ENCODE results near the gene FER. TPM values are rescaled to one million over a fixed set of nuclear protein-coding genes. Genes with fewer than 3 reads are reported as not detected.

FER gene
- total and polyA plus RNA-seq, 10 of the 15 experiments (the other 5 are each of a cell fraction or from before 2014, with no cell fraction given), result 4.4 to 19.1 (median 9.6) TPM

DNA sequence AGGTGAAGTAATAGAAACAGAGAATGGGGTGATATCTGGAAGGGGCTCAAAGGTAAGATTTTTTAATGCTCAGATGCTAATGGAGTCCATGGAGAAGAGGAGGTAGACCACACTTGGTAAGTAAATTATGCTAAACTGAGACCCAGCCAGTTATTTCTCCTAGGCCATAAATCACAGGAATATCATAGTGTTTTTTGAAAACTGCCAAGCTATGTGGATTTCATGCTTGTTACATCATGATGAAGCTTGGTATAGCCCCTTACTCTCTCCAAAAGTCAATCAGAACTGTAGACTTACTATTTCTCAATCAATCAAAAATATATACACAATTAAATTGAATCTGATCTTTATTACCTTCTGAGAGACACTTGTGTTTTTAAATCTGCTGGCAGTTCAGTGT, 409.2 kb downstream of the FER start:
- Histone ChIP-seq H4K20me1 (ENCODE audit: control insufficient read depth, insufficient read depth) (no peaks in the 10 kb centered on the region), H3K27ac (ENCODE audit: control insufficient read depth, insufficient read depth) (no peak overlapping the region), H3K4me3 (no peak overlapping the region), H3K27me3 (replicated peaks in 1 of 2; ENCODE audit: control insufficient read depth in 2 of 2, insufficient read depth in 2 of 2, low read length in 1 of 2) (no peaks in the 10 kb centered on the region), H3K4me2 (ENCODE audit: control insufficient read depth, insufficient read depth) (no peak overlapping the region), H3K4me1 (ENCODE audit: control insufficient read depth, insufficient read depth, low read length) (peaks cover 7% of the 10 kb centered on the region), H2AFZ (ENCODE audit: control insufficient read depth, low read depth, low read length) (no peak overlapping the region), H3K9ac (ENCODE audit: control insufficient read depth, insufficient read depth, low read length) (no peak overlapping the region), H3K9me3 (replicated peaks; ENCODE audit: control insufficient read depth, insufficient read depth, low read length) (no peaks in the 10 kb centered on the region), H3K36me3 (ENCODE audit: control insufficient read depth in 2 of 2, insufficient read depth in 2 of 2, low read length in 1 of 2) (no peaks in the 10 kb centered on the region), H3K79me2 (ENCODE audit: control insufficient read depth, insufficient read depth, low read length) (no peaks in the 10 kb centered on the region)
- intact Hi-C loops (cut with micrococcal nuclease; ENCODE audit: unreplicated experiment), result loop anchor here (10.0 kb wide), 1 partner anchor 472 kb away; no protein-coding TSS in a partner anchor
- BruUV-seq (replicated peaks), result no TSS peak
- in situ Hi-C loops (cut with MboI), result no loop called here
- RAD21 ChIA-PET (ENCODE audit: unreplicated experiment), result no interaction called here
- SMC1A ChIA-PET (ENCODE audit: uncharacterized antibody, unreplicated experiment), result interaction anchor here (1.3 to 2.7 kb wide), 2 partner anchors 13 to 16 kb away, joined by 3 to 9 read pairs; no protein-coding TSS in a partner anchor
- POLR2A ChIA-PET, result interaction anchor here (0.6 kb wide), 1 partner anchor 213 kb away, joined by 5 read pairs; no protein-coding TSS in a partner anchor
- ATAC-seq, result no peak
- no peak for DNase-seq (ENCODE audit: low read depth, low spot score)
- FAIRE-seq, result no peak
- CTCF ChIA-PET, result no interaction called here
- TF ChIP-seq, protein P1, sequence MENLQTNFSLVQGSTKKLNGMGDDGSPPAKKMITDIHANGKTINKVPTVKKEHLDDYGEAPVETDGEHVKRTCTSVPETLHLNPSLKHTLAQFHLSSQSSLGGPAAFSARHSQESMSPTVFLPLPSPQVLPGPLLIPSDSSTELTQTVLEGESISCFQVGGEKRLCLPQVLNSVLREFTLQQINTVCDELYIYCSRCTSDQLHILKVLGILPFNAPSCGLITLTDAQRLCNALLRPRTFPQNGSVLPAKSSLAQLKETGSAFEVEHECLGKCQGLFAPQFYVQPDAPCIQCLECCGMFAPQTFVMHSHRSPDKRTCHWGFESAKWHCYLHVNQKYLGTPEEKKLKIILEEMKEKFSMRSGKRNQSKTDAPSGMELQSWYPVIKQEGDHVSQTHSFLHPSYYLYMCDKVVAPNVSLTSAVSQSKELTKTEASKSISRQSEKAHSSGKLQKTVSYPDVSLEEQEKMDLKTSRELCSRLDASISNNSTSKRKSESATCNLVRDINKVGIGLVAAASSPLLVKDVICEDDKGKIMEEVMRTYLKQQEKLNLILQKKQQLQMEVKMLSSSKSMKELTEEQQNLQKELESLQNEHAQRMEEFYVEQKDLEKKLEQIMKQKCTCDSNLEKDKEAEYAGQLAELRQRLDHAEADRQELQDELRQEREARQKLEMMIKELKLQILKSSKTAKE (IDR thresholded peaks at IDR 0.05; ENCODE audit: low read depth, poor library complexity, severe bottlenecking), result no peak
- no peak for TF ChIP-seq NFIC (IDR thresholded peaks at IDR 0.05; ENCODE audit: low read depth, low read length)
- TF ChIP-seq, protein P2, sequence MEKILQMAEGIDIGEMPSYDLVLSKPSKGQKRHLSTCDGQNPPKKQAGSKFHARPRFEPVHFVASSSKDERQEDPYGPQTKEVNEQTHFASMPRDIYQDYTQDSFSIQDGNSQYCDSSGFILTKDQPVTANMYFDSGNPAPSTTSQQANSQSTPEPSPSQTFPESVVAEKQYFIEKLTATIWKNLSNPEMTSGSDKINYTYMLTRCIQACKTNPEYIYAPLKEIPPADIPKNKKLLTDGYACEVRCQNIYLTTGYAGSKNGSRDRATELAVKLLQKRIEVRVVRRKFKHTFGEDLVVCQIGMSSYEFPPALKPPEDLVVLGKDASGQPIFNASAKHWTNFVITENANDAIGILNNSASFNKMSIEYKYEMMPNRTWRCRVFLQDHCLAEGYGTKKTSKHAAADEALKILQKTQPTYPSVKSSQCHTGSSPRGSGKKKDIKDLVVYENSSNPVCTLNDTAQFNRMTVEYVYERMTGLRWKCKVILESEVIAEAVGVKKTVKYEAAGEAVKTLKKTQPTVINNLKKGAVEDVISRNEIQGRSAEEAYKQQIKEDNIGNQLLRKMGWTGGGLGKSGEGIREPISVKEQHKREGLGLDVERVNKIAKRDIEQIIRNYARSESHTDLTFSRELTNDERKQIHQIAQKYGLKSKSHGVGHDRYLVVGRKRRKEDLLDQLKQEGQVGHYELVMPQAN (conservative IDR thresholded peaks at IDR 0.05), result no peak
- TF ChIP-seq, protein P3, sequence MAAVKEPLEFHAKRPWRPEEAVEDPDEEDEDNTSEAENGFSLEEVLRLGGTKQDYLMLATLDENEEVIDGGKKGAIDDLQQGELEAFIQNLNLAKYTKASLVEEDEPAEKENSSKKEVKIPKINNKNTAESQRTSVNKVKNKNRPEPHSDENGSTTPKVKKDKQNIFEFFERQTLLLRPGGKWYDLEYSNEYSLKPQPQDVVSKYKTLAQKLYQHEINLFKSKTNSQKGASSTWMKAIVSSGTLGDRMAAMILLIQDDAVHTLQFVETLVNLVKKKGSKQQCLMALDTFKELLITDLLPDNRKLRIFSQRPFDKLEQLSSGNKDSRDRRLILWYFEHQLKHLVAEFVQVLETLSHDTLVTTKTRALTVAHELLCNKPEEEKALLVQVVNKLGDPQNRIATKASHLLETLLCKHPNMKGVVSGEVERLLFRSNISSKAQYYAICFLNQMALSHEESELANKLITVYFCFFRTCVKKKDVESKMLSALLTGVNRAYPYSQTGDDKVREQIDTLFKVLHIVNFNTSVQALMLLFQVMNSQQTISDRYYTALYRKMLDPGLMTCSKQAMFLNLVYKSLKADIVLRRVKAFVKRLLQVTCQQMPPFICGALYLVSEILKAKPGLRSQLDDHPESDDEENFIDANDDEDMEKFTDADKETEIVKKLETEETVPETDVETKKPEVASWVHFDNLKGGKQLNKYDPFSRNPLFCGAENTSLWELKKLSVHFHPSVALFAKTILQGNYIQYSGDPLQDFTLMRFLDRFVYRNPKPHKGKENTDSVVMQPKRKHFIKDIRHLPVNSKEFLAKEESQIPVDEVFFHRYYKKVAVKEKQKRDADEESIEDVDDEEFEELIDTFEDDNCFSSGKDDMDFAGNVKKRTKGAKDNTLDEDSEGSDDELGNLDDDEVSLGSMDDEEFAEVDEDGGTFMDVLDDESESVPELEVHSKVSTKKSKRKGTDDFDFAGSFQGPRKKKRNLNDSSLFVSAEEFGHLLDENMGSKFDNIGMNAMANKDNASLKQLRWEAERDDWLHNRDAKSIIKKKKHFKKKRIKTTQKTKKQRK (IDR thresholded peaks at IDR 0.05; ENCODE audit: low read depth, low read length), result no peak
- no peak for TF ChIP-seq NRF1 (conservative IDR thresholded peaks at IDR 0.05; ENCODE audit: low read depth, low read length)
- no peak for TF ChIP-seq JUND (IDR thresholded peaks at IDR 0.05; ENCODE audit: low read depth, low read length)
- no peak for TF ChIP-seq SREBF1 (IDR thresholded peaks at IDR 0.05; ENCODE audit: low read length)
- TF ChIP-seq EGR1 (IDR thresholded peaks at IDR 0.05; ENCODE audit: borderline replicate concordance in 1 of 2, low read depth in 2 of 2, low read length in 2 of 2), result no peak
- TF ChIP-seq RAD21 (IDR thresholded peaks at IDR 0.05; ENCODE audit: insufficient read depth, low read depth, low read length), result no peak
- no peak for TF ChIP-seq TCF7 (IDR thresholded peaks at IDR 0.05; ENCODE audit: borderline replicate concordance)
- no peak for TF ChIP-seq RUNX3 (IDR thresholded peaks at IDR 0.05; ENCODE audit: low read length)
- TF ChIP-seq KDM1A (IDR thresholded peaks at IDR 0.05; ENCODE audit: borderline replicate concordance), result no peak
- no peak for TF ChIP-seq CHD2 (IDR thresholded peaks at IDR 0.05; ENCODE audit: borderline replicate concordance, low read depth, low read length)
- no peak for TF ChIP-seq CBX3 (IDR thresholded peaks at IDR 0.05; ENCODE audit: borderline replicate concordance, low read depth)
- no peak for TF ChIP-seq POLR2AphosphoS2 (IDR thresholded peaks at IDR 0.05; ENCODE audit: low read depth, low read length)
- TF ChIP-seq, protein P4, sequence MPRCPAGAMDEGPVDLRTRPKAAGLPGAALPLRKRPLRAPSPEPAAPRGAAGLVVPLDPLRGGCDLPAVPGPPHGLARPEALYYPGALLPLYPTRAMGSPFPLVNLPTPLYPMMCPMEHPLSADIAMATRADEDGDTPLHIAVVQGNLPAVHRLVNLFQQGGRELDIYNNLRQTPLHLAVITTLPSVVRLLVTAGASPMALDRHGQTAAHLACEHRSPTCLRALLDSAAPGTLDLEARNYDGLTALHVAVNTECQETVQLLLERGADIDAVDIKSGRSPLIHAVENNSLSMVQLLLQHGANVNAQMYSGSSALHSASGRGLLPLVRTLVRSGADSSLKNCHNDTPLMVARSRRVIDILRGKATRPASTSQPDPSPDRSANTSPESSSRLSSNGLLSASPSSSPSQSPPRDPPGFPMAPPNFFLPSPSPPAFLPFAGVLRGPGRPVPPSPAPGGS (IDR thresholded peaks at IDR 0.05; ENCODE audit: borderline replicate concordance, insufficient read depth, low read depth, low read length, poor library complexity, severe bottlenecking), result no peak
